Omental fat pad (tissue), 4 donors: Measurements from ENCODE around the gene ASB7. TPM values are rescaled to one million over a fixed set of nuclear protein-coding genes. Genes with fewer than 3 reads are reported as not detected.

Experiments
- ATAC-seq: fragments of 150-250 bp; one replicate; pipeline ENCODE4 v1.9.1; 2016; ENCODE audit warnings: mild to moderate bottlenecking, moderate library complexity; ENCODE audit not compliant: low FRiP score
- DNase-seq: peaks from one replicate; pipeline ENCODE4 v3.0.0-alpha.2; 2019; ENCODE audit warnings: low spot score
- CTCF ChIP-seq, 3 donors: fragments of 450-650 bp; IDR thresholded peaks; one replicate each; pipeline ENCODE4 v1.5.1; 2016 to 2017; ENCODE audit warnings: antibody characterized with exemption in 3 of 3, mild to moderate bottlenecking in 3 of 3, moderate library complexity in 2 of 3
- total RNA-seq, 4 donors: library from RNA; depleted of rRNA; stranded (reverse); fragments of >200 nt; gene quantifications; one replicate each; pipeline ENCODE4 v1.1.0, GENCODE V29; 2016

ASB7 gene
- total RNA-seq, 4 donors from 2014 or later, result 9.8 to 13.6 (median 11.1) TPM

- DNase-seq (no peak), ATAC-seq (no peak)
- TF ChIP-seq CTCF (IDR thresholded peaks at IDR 0.05), result no peak
Measured at GRCh38 chr15:100667405-100668347, 65.3 kb downstream of the ASB7 start.

- ATAC-seq (no peak), DNase-seq (no peak)
- no peak for TF ChIP-seq CTCF (IDR thresholded peaks at IDR 0.05)
Measured at GRCh38 chr15:100668348-100668745, 66.0 kb downstream of the ASB7 start.

DNA sequence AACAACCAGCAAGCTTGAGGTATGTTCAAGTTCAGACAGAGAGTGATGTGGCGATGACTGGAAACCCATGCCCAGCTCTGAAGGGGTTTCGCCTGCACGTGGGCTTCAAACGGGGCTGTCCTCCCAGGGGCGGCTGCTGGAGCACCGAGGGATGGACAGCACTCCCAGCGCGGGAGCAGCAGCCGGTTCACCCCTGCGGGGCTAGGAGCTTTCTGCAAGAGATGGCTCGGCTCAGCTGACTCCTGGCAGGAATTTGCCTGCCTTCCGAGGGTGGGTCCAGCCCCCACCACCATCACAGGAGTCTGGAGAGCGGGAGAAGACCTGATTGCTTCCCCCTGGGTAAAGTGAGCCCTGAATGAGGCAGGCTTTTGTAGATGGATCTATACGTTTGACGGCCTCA is 66.9 kb downstream of the ASB7 start:
- no peak for DNase-seq
- TF ChIP-seq CTCF (IDR thresholded peaks at IDR 0.05), result no peak
- ATAC-seq, result no peak

GRCh38 chr15:100670505-100671021 is 68.2 kb downstream of the ASB7 start:
- no peak for TF ChIP-seq CTCF (IDR thresholded peaks at IDR 0.05)
- no peak for DNase-seq

GRCh38 chr15:100671124-100671680 is 68.8 kb downstream of the ASB7 start:
- no peak for TF ChIP-seq CTCF (IDR thresholded peaks at IDR 0.05)
- DNase-seq (no peak), ATAC-seq (no peak)

More at GRCh38 chr15:100670505-100671021, 68.2 kb downstream of the ASB7 start:
- no peak for ATAC-seq

GRCh38 chr15:100671858-100672543 is 69.6 kb downstream of the ASB7 start:
- DNase-seq, result no peak
- TF ChIP-seq CTCF (IDR thresholded peaks at IDR 0.05), result no peak
- ATAC-seq, result peak; percentile 62
